Ascending aorta (tissue), 2 donors: ENCODE results near the gene INSM2. TPM values are rescaled to one million over a fixed set of nuclear protein-coding genes. Genes with fewer than 3 reads are reported as not detected.

ENCODE experiments used
- DNase-seq, 2 donors: peaks; one replicate each; pipeline ENCODE4 v3.0.0-alpha.2; 2019; ENCODE audit warnings: low spot score in 2 of 2
- H3K27ac ChIP-seq, 2 donors: fragments of 200-600 bp; sonication (generic); one replicate each; pipeline ENCODE4 v1.5.1; 2016 to 2017; ENCODE audit warnings: mild to moderate bottlenecking in 1 of 2
- H3K27me3 ChIP-seq: fragments of 200-600 bp; sonication (generic); one replicate; pipeline ENCODE4 v1.5.1; 2017
- H3K36me3 ChIP-seq, 2 donors: fragments of 200-600 bp; sonication (generic); one replicate each; pipeline ENCODE4 v1.5.1; 2016
- H3K4me1 ChIP-seq, 2 donors: fragments of 200-600 bp; sonication (generic); one replicate each; pipeline ENCODE4 v1.5.1; 2016 to 2017; ENCODE audit warnings: mild to moderate bottlenecking in 1 of 2
- H3K4me3 ChIP-seq, 2 donors: fragments of 200-600 bp; sonication (generic); one replicate each; pipeline ENCODE4 v1.5.1; 2016 to 2017; ENCODE audit warnings: mild to moderate bottlenecking in 1 of 2
- H3K9me3 ChIP-seq, 2 donors: fragments of 200-600 bp; sonication (generic); one replicate each; pipeline ENCODE4 v1.5.1; 2016
- intact Hi-C: fragments of 100-400 bp; cut with DNase I; formaldehyde crosslinking; loops from one replicate; pipeline ENCODE4 v1.15.1; 2023
- total RNA-seq: library from RNA; depleted of rRNA; stranded (reverse); fragments of >200 nt; gene quantifications from one replicate; pipeline ENCODE4 v1.1.0, GENCODE V29; 2016
- TF ChIP-seq, protein P1 (sequence below), 3 experiments: fragments of 200-600 bp in 2 of 3; fragments of 450-650 bp in 1 of 3; sonication (generic) in 2 of 3; IDR thresholded peaks; one replicate each; pipeline ENCODE4 v1.5.1; 2016 to 2019; ENCODE audit warnings: antibody characterized with exemption in 3 of 3, mild to moderate bottlenecking in 1 of 3, moderate library complexity in 1 of 3

INSM2 gene, protein sequence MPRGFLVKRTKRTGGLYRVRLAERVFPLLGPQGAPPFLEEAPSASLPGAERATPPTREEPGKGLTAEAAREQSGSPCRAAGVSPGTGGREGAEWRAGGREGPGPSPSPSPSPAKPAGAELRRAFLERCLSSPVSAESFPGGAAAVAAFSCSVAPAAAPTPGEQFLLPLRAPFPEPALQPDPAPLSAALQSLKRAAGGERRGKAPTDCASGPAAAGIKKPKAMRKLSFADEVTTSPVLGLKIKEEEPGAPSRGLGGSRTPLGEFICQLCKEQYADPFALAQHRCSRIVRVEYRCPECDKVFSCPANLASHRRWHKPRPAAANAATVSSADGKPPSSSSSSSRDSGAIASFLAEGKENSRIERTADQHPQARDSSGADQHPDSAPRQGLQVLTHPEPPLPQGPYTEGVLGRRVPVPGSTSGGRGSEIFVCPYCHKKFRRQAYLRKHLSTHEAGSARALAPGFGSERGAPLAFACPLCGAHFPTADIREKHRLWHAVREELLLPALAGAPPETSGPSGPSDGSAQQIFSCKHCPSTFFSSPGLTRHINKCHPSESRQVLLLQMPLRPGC
- total RNA-seq = not detected

DNA sequence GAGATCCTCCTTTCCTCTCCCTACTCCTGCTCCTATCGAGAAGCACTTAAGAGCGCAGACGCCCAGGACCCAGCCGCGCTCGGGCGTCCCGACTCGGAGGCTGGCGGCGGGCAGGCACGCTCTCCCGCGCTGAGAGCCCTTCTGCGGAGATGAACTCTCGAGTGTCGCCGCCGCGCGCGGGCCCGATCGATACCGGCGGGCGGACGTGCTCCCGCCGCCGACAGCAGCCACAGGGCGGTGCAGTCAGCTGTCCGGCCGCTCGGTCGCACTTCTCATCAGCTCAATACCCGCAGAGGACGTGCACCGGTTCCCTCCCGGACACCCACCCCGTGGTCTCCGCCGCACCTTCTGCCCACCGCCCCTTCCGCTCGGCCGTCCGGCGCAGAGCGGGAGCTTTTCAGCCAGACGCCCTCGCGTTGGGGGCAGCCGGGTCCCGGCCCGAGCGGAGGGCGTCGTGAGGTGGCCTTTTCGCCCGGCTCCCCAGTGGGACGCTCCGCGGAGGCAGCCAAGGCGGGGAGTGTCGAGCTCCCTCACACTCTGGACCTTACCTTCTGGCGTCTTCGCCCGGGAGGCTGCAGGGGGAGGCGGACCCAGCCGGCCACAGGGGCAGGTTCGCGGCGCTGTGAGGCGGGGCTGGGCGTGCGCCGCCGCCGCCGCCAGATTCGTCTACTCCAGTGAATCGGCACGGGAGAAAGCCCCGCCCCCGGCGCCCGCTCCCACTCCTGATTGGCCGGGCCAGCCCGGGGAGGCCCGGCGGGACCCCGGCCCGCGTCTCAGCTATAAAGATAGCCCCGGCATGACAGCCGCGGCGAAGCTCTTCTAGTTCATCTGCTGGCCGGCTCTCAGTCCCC, at the start of gene INSM2:
INSM2 (plus strand) TSS at position 808 of the 851 bp plus-strand sequence. CDS start 89 bp downstream, outside the sequence.
- H3K4me1 ChIP-seq = peaks cover 19 to 24% of the 10 kb centered on the region in 2 donors
- peak within 1 kb of the TSS; percentile 43 to 64 for H3K4me3 ChIP-seq
- peaks cover 25% of the 10 kb centered on the region for H3K27me3 ChIP-seq
- no peak for DNase-seq
- TF ChIP-seq, protein P1, sequence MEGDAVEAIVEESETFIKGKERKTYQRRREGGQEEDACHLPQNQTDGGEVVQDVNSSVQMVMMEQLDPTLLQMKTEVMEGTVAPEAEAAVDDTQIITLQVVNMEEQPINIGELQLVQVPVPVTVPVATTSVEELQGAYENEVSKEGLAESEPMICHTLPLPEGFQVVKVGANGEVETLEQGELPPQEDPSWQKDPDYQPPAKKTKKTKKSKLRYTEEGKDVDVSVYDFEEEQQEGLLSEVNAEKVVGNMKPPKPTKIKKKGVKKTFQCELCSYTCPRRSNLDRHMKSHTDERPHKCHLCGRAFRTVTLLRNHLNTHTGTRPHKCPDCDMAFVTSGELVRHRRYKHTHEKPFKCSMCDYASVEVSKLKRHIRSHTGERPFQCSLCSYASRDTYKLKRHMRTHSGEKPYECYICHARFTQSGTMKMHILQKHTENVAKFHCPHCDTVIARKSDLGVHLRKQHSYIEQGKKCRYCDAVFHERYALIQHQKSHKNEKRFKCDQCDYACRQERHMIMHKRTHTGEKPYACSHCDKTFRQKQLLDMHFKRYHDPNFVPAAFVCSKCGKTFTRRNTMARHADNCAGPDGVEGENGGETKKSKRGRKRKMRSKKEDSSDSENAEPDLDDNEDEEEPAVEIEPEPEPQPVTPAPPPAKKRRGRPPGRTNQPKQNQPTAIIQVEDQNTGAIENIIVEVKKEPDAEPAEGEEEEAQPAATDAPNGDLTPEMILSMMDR (IDR thresholded peaks at IDR 0.05) = no peak
- no peaks in the 10 kb centered on the region for H3K36me3 ChIP-seq
- intact Hi-C loops = no loop called here
- no peaks in the 10 kb centered on the region for H3K9me3 ChIP-seq
- no peak within 1 kb of the TSS for H3K27ac ChIP-seq

DNA sequence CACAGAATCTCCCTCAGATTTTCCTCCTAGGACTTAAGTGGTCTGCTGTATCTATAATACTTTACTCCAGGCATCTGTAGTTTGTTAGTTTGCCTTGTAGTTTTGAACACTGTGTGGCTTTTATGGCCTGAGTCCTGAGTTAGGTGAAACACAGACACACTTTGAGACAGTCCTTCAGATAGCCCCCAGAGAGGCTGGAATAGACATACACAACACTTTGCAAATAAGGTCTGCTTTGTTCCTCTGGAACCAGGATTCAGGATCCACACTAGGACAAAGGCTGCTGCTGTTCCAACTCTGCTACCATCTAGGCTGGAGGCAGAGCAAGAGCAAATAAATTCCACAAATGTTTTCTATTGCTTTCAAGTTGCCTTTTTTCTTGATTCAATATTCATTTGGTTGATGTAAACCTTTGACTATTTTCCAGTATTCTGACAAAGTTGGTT, 41.4 kb upstream of the INSM2 start:
- H3K36me3 ChIP-seq = no peaks in the 10 kb centered on the region
- H3K27ac ChIP-seq = no peak overlapping the region
- DNase-seq = no peak
- TF ChIP-seq, protein P1 (IDR thresholded peaks at IDR 0.05) = no peak
- H3K4me3 ChIP-seq = no peak overlapping the region
- no peaks in the 10 kb centered on the region for H3K4me1 ChIP-seq
- H3K27me3 ChIP-seq = no peaks in the 10 kb centered on the region
- peaks cover 0 to 5% of the 10 kb centered on the region in 2 donors for H3K9me3 ChIP-seq
- intact Hi-C loops = no loop called here

DNA sequence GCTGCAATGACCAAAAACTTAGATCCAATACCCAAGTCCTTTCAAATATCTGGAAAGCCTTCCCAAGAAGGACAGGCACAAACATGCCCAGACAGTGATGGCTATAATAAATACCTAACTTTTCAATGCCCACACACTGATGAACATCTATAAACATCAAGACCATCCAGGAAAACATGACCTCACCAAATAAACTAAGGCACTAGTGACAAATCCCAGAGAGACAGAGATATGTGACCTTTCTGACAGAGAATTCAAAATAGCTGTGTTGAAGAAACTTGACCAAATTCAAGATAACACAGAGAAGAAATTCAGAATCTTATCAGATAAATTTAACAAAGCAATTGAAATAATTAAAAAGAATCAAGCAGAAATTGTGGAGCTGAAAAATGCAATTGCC, 38.7 kb upstream of the INSM2 start:
- intact Hi-C loops = no loop called here
- no peaks in the 10 kb centered on the region for H3K36me3 ChIP-seq
- DNase-seq = no peak
- H3K27me3 ChIP-seq = no peaks in the 10 kb centered on the region
- H3K9me3 ChIP-seq = peaks cover 0 to 5% of the 10 kb centered on the region in 2 donors
- TF ChIP-seq, protein P1 (IDR thresholded peaks at IDR 0.05) = no peak
- H3K27ac ChIP-seq = no peak overlapping the region
- no peak overlapping the region for H3K4me3 ChIP-seq
- H3K4me1 ChIP-seq = no peaks in the 10 kb centered on the region

DNA sequence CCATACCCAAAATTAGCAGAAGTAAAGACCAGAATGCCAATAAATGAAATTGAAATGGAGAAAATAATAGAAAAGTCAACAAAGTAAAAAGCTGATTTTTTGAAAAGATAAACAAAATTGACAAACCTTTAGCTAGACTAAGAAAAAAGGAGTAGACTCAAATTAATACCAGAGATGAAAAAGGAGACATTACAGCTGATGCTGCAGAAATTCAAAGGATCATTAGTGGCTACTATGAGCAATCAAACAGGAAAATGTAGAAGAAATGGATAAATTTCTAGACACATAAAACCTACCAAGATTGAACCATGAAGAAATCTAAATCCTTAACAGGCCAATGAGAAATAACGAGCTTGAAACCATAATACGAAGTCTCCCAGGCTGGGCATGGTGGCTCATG, 34.8 kb upstream of the INSM2 start:
- Histone ChIP-seq H3K4me3 (no peak overlapping the region), H3K4me1 (no peaks in the 10 kb centered on the region), H3K27me3 (no peaks in the 10 kb centered on the region), H3K27ac (no peak overlapping the region), H3K9me3 (no peaks in the 10 kb centered on the region), H3K36me3 (no peaks in the 10 kb centered on the region)
- TF ChIP-seq, protein P1 (IDR thresholded peaks at IDR 0.05) = no peak
- DNase-seq = no peak
- intact Hi-C loops = no loop called here

DNA sequence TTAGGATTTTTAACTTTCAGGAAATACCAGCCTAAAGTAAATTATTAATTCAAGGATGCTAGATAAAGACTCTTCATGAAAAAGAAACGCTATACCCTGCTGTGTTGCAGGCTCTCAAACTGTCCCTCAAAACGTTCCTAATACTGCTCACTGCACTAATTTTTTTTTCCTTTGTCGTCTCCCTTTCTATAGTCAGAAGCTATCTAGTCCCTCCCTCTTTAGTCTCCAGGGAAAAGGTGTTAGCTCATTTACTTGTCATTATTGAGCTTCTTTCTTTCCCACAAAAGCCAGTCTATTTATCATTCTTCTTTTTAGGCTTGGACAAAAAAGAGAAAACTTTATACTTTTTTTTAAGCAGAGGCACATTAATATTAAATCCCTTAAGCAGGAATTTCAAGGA, 30.3 kb upstream of the INSM2 start:
- Histone ChIP-seq H3K27ac (no peak overlapping the region), H3K4me3 (no peak overlapping the region), H3K27me3 (no peaks in the 10 kb centered on the region), H3K4me1 (no peaks in the 10 kb centered on the region), H3K9me3 (no peaks in the 10 kb centered on the region), H3K36me3 (no peaks in the 10 kb centered on the region)
- intact Hi-C loops = no loop called here
- DNase-seq = no peak
- TF ChIP-seq, protein P1 (IDR thresholded peaks at IDR 0.05) = no peak
